HepG2 (cell line): ENCODE results near the gene ERCC5. TPM values are rescaled to one million over a fixed set of nuclear protein-coding genes. Genes with fewer than 3 reads are reported as not detected.

Experiments used
- DMAP1 ChIP-seq: IDR thresholded peaks from 2 replicates; pipeline ENCODE4 v1.6.1; 2016
- DR1 ChIP-seq: sonication (generic); formaldehyde crosslinking; IDR thresholded peaks from 2 replicates; pipeline ENCODE4 v1.8.0; 2021; ENCODE audit warnings: mild to moderate bottlenecking, missing genetic modification reagents, inconsistent platforms
- ELF3 ChIP-seq: IDR thresholded peaks from 2 replicates; pipeline ENCODE4 v1.6.1; 2016; ENCODE audit warnings: missing genetic modification reagents, missing compliant biosample characterization
- ERF ChIP-seq: IDR thresholded peaks from 2 replicates; pipeline ENCODE4 v1.6.1; 2018; ENCODE audit warnings: missing biosample characterization, missing genetic modification reagents
- HNRNPL ChIP-seq: fragments of 200-400 bp; formaldehyde crosslinking; IDR thresholded peaks from 2 replicates; pipeline ENCODE4 v1.6.1; 2017; ENCODE audit warnings: mild to moderate bottlenecking, low read depth, low read length
- JUND ChIP-seq: sonication (generic); formaldehyde crosslinking; IDR thresholded peaks from 2 replicates; pipeline ENCODE4 v1.8.0; 2022; ENCODE audit warnings: mild to moderate bottlenecking, missing genetic modification reagents
- MTA3 ChIP-seq: sonication (generic); formaldehyde crosslinking; IDR thresholded peaks from 2 replicates; pipeline ENCODE4 v1.4.0; 2020; ENCODE audit warnings: missing genetic modification reagents
- NFYC ChIP-seq: IDR thresholded peaks from 2 replicates; pipeline ENCODE4 v1.6.1; 2016; ENCODE audit warnings: missing genetic modification reagents, missing compliant biosample characterization
- RAD21 ChIP-seq: fragments of 450-650 bp; formaldehyde crosslinking; IDR thresholded peaks from 2 replicates; pipeline ENCODE4 v1.5.0; 2020; ENCODE audit warnings: mild to moderate bottlenecking
- TARDBP ChIP-seq: sonication (generic); formaldehyde crosslinking; IDR thresholded peaks from 2 replicates; pipeline ENCODE4 v1.8.0; 2022; ENCODE audit warnings: mild to moderate bottlenecking, missing genetic modification reagents
- XRCC5 ChIP-seq: fragments of 200-400 bp; formaldehyde crosslinking; optimal IDR thresholded peaks from 2 replicates; pipeline ENCODE3; 2017; ENCODE audit warnings: mild to moderate bottlenecking, low read length
- ZBTB20 ChIP-seq: sonication (generic); formaldehyde crosslinking; IDR thresholded peaks from 2 replicates; pipeline ENCODE4 v1.8.1; 2023; ENCODE audit warnings: missing genetic modification reagents, low read depth, mild to moderate bottlenecking, borderline replicate concordance
- ZBTB3 ChIP-seq: sonication (generic); formaldehyde crosslinking; IDR thresholded peaks from 2 replicates; pipeline ENCODE4 v1.4.0; 2020; ENCODE audit warnings: low read depth, mild to moderate bottlenecking, moderate library complexity, missing genetic modification reagents, borderline replicate concordance
- ZC3H13 ChIP-seq: sonication (generic); formaldehyde crosslinking; IDR thresholded peaks from 2 replicates; pipeline ENCODE4 v1.8.1; 2023; ENCODE audit warnings: mild to moderate bottlenecking, missing genetic modification reagents, moderate library complexity
- ZC3H4 ChIP-seq: sonication (generic); formaldehyde crosslinking; IDR thresholded peaks from 2 replicates; pipeline ENCODE4 v1.4.0; 2020; ENCODE audit warnings: missing genetic modification reagents, borderline replicate concordance
- ZFYVE20 ChIP-seq: sonication (generic); formaldehyde crosslinking; IDR thresholded peaks from 2 replicates; pipeline ENCODE4 v1.8.0; 2023; ENCODE audit warnings: low read depth, mild to moderate bottlenecking, moderate library complexity, missing genetic modification reagents, borderline replicate concordance
- ZMYM4 ChIP-seq: sonication (generic); formaldehyde crosslinking; IDR thresholded peaks from 2 replicates; pipeline ENCODE4 v1.8.1; 2023; ENCODE audit warnings: mild to moderate bottlenecking, missing genetic modification reagents
- ZNF619 ChIP-seq: sonication (generic); formaldehyde crosslinking; IDR thresholded peaks from 2 replicates; pipeline ENCODE4 v1.4.0; 2020; ENCODE audit warnings: mild to moderate bottlenecking, missing genetic modification reagents
- polyA plus RNA-seq, 8 experiments: library from polyadenylated mRNA; depleted of rRNA in 3 of 8; stranded (reverse) in 7 of 8; unstranded in 1 of 8; fragments of >200 nt; fragmentation: Illumina TruSeq in 4 of 8; extraction: Trizol in 4 of 8; gene quantifications; 2 replicates each; pipeline versions ENCODE4 v1.2.1 to v1.2.3, GENCODE V29; 2011 to 2016; ENCODE audit warnings: low read depth in 4 of 8, missing spikeins in 1 of 8, mixed read lengths in 1 of 8; ENCODE audit not compliant: insufficient read depth in 1 of 8
- total RNA-seq, 5 experiments: library from RNA; depleted of rRNA; stranded (reverse); fragments of >200 nt; fragmentation: Illumina TruSeq; extraction: Trizol; gene quantifications; 2 replicates each; pipeline ENCODE4 v1.2.3, GENCODE V29; 2016; ENCODE audit warnings: low read depth in 1 of 5
- TF ChIP-seq, protein P1 (sequence below): sonication (generic); formaldehyde crosslinking; IDR thresholded peaks from 2 replicates; pipeline ENCODE4 v1.8.1; 2023; ENCODE audit warnings: mild to moderate bottlenecking, missing genetic modification reagents
- TF ChIP-seq, protein P2 (sequence below): IDR thresholded peaks from 2 replicates; pipeline ENCODE4 v1.6.1; 2016; ENCODE audit warnings: low read depth
- TF ChIP-seq, protein P3 (sequence below): sonication (generic); formaldehyde crosslinking; IDR thresholded peaks from 2 replicates; pipeline ENCODE4 v1.4.0; 2020; ENCODE audit warnings: mild to moderate bottlenecking, missing genetic modification reagents
- TF ChIP-seq, protein P4 (sequence below): sonication (generic); formaldehyde crosslinking; IDR thresholded peaks from 2 replicates; pipeline ENCODE4 v1.5.0; 2020; ENCODE audit warnings: missing genetic modification reagents
- TF ChIP-seq, protein P5 (sequence below): sonication (generic); formaldehyde crosslinking; IDR thresholded peaks from 2 replicates; pipeline ENCODE4 v1.5.0; 2020; ENCODE audit warnings: mild to moderate bottlenecking, missing genetic modification reagents, borderline replicate concordance

ERCC5 gene
- total and polyA plus RNA-seq, 2 of the 13 experiments (the other 11 are each of a cell fraction or from before 2014, with no cell fraction given) = 12.9 to 35.5 TPM

DNA sequence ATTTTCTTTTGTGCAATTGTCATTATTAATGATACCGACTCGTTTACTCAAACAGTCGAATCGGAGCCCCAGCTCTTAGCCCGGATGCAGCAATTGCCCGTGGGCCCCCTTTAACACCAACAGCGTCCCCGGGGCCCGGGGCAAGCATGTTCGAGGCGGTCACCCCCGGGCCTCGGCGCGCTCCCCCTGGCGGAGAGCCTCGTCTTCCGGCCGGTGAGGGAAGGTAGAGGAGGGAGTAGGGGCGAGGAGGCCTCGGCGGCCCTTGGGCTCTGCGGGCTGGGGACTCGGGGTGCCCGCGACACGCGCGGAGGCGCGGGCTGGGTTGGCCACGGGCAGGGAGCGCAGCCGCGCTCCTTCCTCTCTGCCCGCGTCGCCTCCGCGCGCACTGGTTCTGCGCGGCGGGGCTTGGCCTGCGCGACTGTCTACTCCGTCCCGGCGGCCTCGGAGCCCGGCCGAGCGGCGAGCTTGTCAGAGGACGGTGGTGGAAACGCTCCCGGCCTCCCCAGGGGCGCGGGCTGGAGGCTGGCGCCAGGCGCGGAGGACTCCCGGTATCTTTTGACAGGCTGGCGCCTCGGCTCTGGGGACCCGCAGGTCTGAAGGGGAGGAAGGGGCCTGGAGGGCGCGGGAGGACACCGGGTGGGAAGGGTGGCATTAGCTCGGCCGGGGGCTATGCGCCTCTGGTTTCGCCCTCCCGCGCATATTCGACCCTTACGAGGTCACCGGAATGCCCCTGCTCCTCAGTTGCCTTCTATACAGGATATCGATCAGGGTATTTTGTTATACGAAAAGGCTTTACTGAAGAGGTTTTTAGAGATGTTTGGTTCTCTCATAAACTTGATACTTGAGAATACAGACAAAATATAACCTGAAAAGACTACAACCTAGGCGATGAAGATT lies 45.4 kb upstream of the ERCC5 start (continued):
- TF ChIP-seq ZMYM4 (CRISPR knock-in tag) (peak; percentile 81; the same call in 1 of the 2 replicates), DMAP1 (CRISPR knock-in tag) (peak; percentile 70), TARDBP (CRISPR knock-in tag) (0 out of 2 replicates have a peak, but pooled peaks have one; percentile 53), JUND (CRISPR knock-in tag) (no peak; the same call in 1 of the 2 replicates), XRCC5 (peak; percentile 85), MTA3 (CRISPR knock-in tag) (no peak), RAD21 (CRISPR knock-in tag) (peak; percentile 70), ZNF619 (CRISPR knock-in tag) (no peak), ZFYVE20 (CRISPR knock-in tag) (no peak), ZBTB20 (peak; percentile 43; the same call in 1 of the 2 replicates), HNRNPL (0 out of 2 replicates have a peak, but pooled peaks have one; percentile 45), ELF3 (CRISPR knock-in tag) (peak; percentile 67; the same call in 1 of the 2 replicates), ZBTB3 (0 out of 2 replicates have a peak, but pooled peaks have one; percentile 37), ERF (CRISPR knock-in tag) (peak; percentile 27; the same call in 1 of the 2 replicates), ZC3H4 (CRISPR knock-in tag) (no peak), NFYC (CRISPR knock-in tag) (no peak; the same call in 1 of the 2 replicates), DR1 (CRISPR knock-in tag) (peak; percentile 24; the same call in 1 of the 2 replicates), ZC3H13 (CRISPR knock-in tag) (peak; percentile 76)
- TF ChIP-seq, protein P1, sequence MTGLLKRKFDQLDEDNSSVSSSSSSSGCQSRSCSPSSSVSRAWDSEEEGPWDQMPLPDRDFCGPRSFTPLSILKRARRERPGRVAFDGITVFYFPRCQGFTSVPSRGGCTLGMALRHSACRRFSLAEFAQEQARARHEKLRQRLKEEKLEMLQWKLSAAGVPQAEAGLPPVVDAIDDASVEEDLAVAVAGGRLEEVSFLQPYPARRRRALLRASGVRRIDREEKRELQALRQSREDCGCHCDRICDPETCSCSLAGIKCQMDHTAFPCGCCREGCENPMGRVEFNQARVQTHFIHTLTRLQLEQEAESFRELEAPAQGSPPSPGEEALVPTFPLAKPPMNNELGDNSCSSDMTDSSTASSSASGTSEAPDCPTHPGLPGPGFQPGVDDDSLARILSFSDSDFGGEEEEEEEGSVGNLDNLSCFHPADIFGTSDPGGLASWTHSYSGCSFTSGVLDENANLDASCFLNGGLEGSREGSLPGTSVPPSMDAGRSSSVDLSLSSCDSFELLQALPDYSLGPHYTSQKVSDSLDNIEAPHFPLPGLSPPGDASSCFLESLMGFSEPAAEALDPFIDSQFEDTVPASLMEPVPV (CRISPR knock-in tag) = 0 out of 2 replicates have a peak, but pooled peaks have one; percentile 58
- TF ChIP-seq, protein P2, sequence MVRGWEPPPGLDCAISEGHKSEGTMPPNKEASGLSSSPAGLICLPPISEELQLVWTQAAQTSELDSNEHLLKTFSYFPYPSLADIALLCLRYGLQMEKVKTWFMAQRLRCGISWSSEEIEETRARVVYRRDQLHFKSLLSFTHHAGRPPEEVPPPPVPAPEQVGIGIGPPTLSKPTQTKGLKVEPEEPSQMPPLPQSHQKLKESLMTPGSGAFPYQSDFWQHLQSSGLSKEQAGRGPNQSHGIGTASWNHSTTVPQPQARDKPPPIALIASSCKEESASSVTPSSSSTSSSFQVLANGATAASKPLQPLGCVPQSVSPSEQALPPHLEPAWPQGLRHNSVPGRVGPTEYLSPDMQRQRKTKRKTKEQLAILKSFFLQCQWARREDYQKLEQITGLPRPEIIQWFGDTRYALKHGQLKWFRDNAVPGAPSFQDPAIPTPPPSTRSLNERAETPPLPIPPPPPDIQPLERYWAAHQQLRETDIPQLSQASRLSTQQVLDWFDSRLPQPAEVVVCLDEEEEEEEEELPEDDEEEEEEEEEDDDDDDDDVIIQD (CRISPR knock-in tag) = no peak
- TF ChIP-seq, protein P3, sequence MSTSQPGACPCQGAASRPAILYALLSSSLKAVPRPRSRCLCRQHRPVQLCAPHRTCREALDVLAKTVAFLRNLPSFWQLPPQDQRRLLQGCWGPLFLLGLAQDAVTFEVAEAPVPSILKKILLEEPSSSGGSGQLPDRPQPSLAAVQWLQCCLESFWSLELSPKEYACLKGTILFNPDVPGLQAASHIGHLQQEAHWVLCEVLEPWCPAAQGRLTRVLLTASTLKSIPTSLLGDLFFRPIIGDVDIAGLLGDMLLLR (CRISPR knock-in tag) = no peak
- TF ChIP-seq, protein P4, sequence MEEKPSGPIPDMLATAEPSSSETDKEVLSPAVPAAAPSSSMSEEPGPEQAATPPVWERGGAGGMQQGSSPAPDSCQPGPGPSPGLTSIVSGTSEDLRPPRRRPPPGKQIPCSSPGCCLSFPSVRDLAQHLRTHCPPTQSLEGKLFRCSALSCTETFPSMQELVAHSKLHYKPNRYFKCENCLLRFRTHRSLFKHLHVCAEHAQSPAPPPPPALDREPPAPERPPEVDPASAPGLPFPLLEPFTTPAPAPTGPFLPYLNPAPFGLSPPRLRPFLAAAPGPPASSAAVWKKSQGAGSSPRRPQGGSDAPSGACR (CRISPR knock-in tag) = peak; percentile 50; the same call in 1 of the 2 replicates
- TF ChIP-seq, protein P5, sequence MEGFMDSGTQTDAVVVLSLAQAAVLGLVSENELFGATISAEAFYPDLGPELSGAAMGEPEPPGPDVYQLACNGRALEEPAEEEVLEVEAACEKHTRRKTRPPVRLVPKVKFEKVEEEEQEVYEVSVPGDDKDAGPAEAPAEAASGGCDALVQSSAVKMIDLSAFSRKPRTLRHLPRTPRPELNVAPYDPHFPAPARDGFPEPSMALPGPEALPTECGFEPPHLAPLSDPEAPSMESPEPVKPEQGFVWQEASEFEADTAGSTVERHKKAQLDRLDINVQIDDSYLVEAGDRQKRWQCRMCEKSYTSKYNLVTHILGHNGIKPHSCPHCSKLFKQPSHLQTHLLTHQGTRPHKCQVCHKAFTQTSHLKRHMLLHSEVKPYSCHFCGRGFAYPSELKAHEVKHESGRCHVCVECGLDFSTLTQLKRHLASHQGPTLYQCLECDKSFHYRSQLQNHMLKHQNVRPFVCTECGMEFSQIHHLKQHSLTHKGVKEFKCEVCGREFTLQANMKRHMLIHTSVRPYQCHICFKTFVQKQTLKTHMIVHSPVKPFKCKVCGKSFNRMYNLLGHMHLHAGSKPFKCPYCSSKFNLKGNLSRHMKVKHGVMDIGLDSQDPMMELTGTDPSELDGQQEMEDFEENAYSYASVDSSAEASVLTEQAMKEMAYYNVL = peak; percentile 33; the same call in 1 of the 2 replicates
